Measurements from ENCODE around the gene KRT38. TPM values are rescaled to one million over a fixed set of nuclear protein-coding genes. Genes with fewer than 3 reads are reported as not detected.

KRT38 gene
- total and polyA plus RNA-seq, 2 of the 8 experiments (the other 6 are each of a cell fraction or from before 2014, with no cell fraction given), result not detected

GRCh38 chr17:41486316-41486715 lies 45.5 kb upstream of the KRT38 start (continued):
- no peak for TF ChIP-seq TAF1 (IDR thresholded peaks at IDR 0.05; ENCODE audit: low read depth, low read length)

Data from H1 (cell line).